GM23248 (cell line): ENCODE results near the gene DENND2A. TPM values are rescaled to one million over a fixed set of nuclear protein-coding genes. Genes with fewer than 3 reads are reported as not detected.

Experiments
- DNase-seq: peaks from one replicate; pipeline ENCODE4 v3.0.0-alpha.2; 2015
- H2AFZ ChIP-seq: fragments of 200-600 bp; sonication (generic); 2 replicates; pipeline ENCODE4 v1.6.1; 2016; ENCODE audit warnings: antibody characterized with exemption
- H3F3A ChIP-seq: fragments of 200-600 bp; sonication (generic); 2 replicates; pipeline ENCODE4 v1.6.1; 2016; ENCODE audit warnings: mild to moderate bottlenecking, antibody characterized with exemption, mixed run types; ENCODE audit not compliant: insufficient read depth
- H3K27ac ChIP-seq: fragments of 200-600 bp; sonication (generic); 2 replicates; pipeline ENCODE4 v1.5.1; 2016; ENCODE audit warnings: mild to moderate bottlenecking
- H3K27me3 ChIP-seq: fragments of 200-600 bp; sonication (generic); replicated peaks from 2 replicates; pipeline ENCODE4 v1.6.1; 2016; ENCODE audit warnings: mild to moderate bottlenecking; ENCODE audit not compliant: insufficient read depth
- H3K36me3 ChIP-seq: fragments of 200-600 bp; sonication (generic); 2 replicates; pipeline ENCODE4 v1.6.1; 2016; ENCODE audit warnings: low read depth, mild to moderate bottlenecking
- H3K4me1 ChIP-seq: fragments of 200-600 bp; sonication (generic); 2 replicates; pipeline ENCODE4 v1.6.1; 2016; ENCODE audit warnings: mild to moderate bottlenecking; ENCODE audit not compliant: insufficient read depth
- H3K4me2 ChIP-seq: fragments of 200-600 bp; sonication (generic); one replicate; pipeline ENCODE4 v1.6.1; 2016; ENCODE audit warnings: mild to moderate bottlenecking; ENCODE audit not compliant: unreplicated experiment
- H3K4me3 ChIP-seq: fragments of 200-600 bp; sonication (generic); 2 replicates; pipeline ENCODE4 v1.5.1; 2016; ENCODE audit warnings: mild to moderate bottlenecking
- H3K79me2 ChIP-seq: fragments of 200-600 bp; sonication (generic); 2 replicates; pipeline ENCODE4 v1.6.1; 2016; ENCODE audit warnings: mild to moderate bottlenecking; ENCODE audit not compliant: insufficient read depth
- H3K9ac ChIP-seq: fragments of 200-600 bp; sonication (generic); 2 replicates; pipeline ENCODE4 v1.6.1; 2016; ENCODE audit warnings: mild to moderate bottlenecking
- H3K9me2 ChIP-seq: fragments of 200-600 bp; sonication (generic); 2 replicates; pipeline ENCODE4 v1.6.1; 2016; ENCODE audit warnings: mixed run types, mild to moderate bottlenecking, moderate library complexity; ENCODE audit not compliant: insufficient read depth
- H3K9me3 ChIP-seq: fragments of 200-600 bp; sonication (generic); one replicate; pipeline ENCODE4 v1.6.1; 2017; ENCODE audit warnings: low read depth
- H4K20me1 ChIP-seq: fragments of 200-600 bp; sonication (generic); 2 replicates; pipeline ENCODE4 v1.6.0; 2016; ENCODE audit not compliant: insufficient read depth
- EZH2 ChIP-seq: fragments of 200-600 bp; sonication (generic); IDR thresholded peaks from 2 replicates; pipeline ENCODE4 v1.6.1; 2018; ENCODE audit warnings: antibody characterized with exemption, mild to moderate bottlenecking; ENCODE audit not compliant: insufficient read depth, poor library complexity, severe bottlenecking
- EZH2phosphoT487 ChIP-seq: fragments of 200-600 bp; sonication (generic); IDR thresholded peaks from 2 replicates; pipeline ENCODE4 v1.6.1; 2018; ENCODE audit warnings: antibody characterized with exemption, moderate library complexity, mild to moderate bottlenecking, low read depth; ENCODE audit not compliant: insufficient read depth
- WGBS, 2 experiments: methylation state at CpG; one replicate each; pipeline ENCODE4 v1.1.6; 2015 to 2017; ENCODE audit warnings: low lambda C conversion rate in 2 of 2, low coverage in 1 of 2; ENCODE audit errors: missing lambda C conversion rate in 2 of 2; 5-methylcytosine and 5-hydroxymethylcytosine counted together
- in situ Hi-C: fragments of 300-500 bp; cut with MboI; formaldehyde crosslinking; loops from 2 replicates; pipeline ENCODE4 v1.15.0; 2020
- polyA plus RNA-seq: library from polyadenylated mRNA; unstranded; fragments of >200 nt; fragmentation: Nextera tagmentation; extraction: Ambion mirVana; gene quantifications from 2 replicates; pipeline ENCODE4 v1.2.1, GENCODE V29; 2016
- total RNA-seq: library from RNA; depleted of rRNA; stranded (reverse); fragments of >200 nt; shearing (Covaris generic); gene quantifications from 2 replicates; pipeline ENCODE4 v1.2.3, GENCODE V29; 2014; rRNA removed

Gene DENND2A
- total RNA-seq: 2.2 and 2.4 TPM in 2 replicates
- polyA plus RNA-seq: 0.78 and 1.6 TPM in 2 replicates

GRCh38 chr7:140640727-140641523, at the start of gene DENND2A:
TSS of gene DENND2A (minus strand) at chr7:140640813. CDS start at chr7:140602397, 38,416 bp downstream.
- Histone ChIP-seq H3K9me2 (no peaks in the 10 kb centered on the region), H3K36me3 (no peaks in the 10 kb centered on the region), H3K9ac (peak within 1 kb of the TSS; percentile 70), H2AFZ (peak within 1 kb of the TSS; percentile 76), H3K4me1 (peaks cover 22% of the 10 kb centered on the region), H3F3A (peaks cover 23% of the 10 kb centered on the region), H3K9me3 (no peaks in the 10 kb centered on the region), H3K4me3 (peak within 1 kb of the TSS; percentile 75), H3K27ac (no peak within 1 kb of the TSS), H3K4me2 (peak within 1 kb of the TSS; percentile 80), H3K27me3 (no peaks in the 10 kb centered on the region), H4K20me1 (no peaks in the 10 kb centered on the region), H3K79me2 (no peaks in the 10 kb centered on the region)
- 10 to 20% methylated on average over 31 to 45 of the region's 78 CpGs for WGBS, 2 experiments
- TF ChIP-seq EZH2 (no peak), EZH2phosphoT487 (no peak)
- DNase-seq: peak; percentile 72
- in situ Hi-C loops: no loop called here

DNA sequence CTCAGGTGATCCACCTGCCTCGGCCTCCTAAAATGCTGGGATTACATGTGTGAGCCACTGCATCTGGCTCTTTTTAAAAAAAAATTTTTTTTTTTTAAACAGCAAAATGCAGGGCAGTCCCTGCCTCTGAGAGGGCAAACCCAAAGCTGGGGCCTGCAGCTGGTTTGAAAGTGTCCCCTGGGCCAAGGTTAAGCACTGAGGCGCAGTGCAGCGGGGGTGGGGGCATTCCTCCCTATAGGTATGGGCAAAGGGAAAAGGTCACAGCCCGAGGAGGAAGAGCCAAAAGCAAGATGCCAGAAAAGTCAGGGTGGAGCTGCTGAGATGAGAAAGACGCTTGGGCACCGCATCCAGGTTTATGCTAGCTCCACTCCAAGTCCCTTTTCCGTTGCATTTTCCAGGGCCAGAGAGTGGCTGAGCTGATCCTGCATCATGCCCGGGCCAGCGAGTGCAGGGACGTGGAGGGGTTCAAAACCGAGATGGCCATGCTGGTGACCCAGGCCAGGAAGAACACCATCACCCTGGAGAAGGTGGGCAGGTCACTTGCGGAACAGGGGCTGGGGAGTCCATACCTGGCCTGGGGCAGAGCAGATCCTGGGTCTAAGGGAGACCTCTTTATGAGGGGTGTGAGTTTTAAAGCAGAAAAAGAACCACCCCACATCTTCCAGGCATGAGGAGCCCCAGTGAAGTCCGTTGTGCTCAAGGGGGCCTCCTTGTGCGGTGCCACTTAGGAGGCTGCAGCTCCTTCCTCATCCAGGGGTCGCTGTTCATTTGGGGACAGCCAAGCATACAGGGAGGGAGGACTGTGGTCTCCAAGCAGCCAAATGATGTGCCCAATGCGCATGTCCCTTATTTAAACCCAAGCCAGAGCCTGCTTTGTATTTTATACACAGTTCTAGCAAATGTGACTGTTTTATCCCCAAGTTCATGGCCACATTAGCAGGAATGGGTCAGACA, 48.9 kb upstream of the DENND2A start:
- no peak overlapping the region for H2AFZ ChIP-seq
- H3K4me1 ChIP-seq: no peaks in the 10 kb centered on the region
- no peak overlapping the region for H3K4me2 ChIP-seq
- H3K9ac ChIP-seq: no peak overlapping the region
- no peak overlapping the region for H3K4me3 ChIP-seq
- no peak overlapping the region for H3K27ac ChIP-seq
- H3K79me2 ChIP-seq: no peaks in the 10 kb centered on the region
- no peaks in the 10 kb centered on the region for H4K20me1 ChIP-seq
- no peaks in the 10 kb centered on the region for H3K9me3 ChIP-seq
- no peak for TF ChIP-seq EZH2phosphoT487
- TF ChIP-seq EZH2: no peak
- H3K27me3 ChIP-seq: no peaks in the 10 kb centered on the region
- in situ Hi-C loops: no loop called here
- WGBS, 2 experiments: 84 to 86% methylated on average over 16 of the region's 16 CpGs
- no peaks in the 10 kb centered on the region for H3K36me3 ChIP-seq
- no peaks in the 10 kb centered on the region for H3K9me2 ChIP-seq
- no peaks in the 10 kb centered on the region for H3F3A ChIP-seq
- DNase-seq: no peak

GRCh38 chr7:140688341-140688740, 47.7 kb upstream of the DENND2A start:
- no peaks in the 10 kb centered on the region for H3K4me1 ChIP-seq
- no peaks in the 10 kb centered on the region for H3F3A ChIP-seq
- no peak overlapping the region for H3K27ac ChIP-seq
- no peaks in the 10 kb centered on the region for H3K36me3 ChIP-seq
- no peak overlapping the region for H3K4me3 ChIP-seq
- TF ChIP-seq EZH2 (no peak), EZH2phosphoT487 (no peak)
- no peaks in the 10 kb centered on the region for H3K9me3 ChIP-seq
- H3K9me2 ChIP-seq: no peaks in the 10 kb centered on the region
- no peaks in the 10 kb centered on the region for H4K20me1 ChIP-seq
- no peak for DNase-seq
- H3K79me2 ChIP-seq: no peaks in the 10 kb centered on the region
- no peak overlapping the region for H3K9ac ChIP-seq
- 93% methylated on average over 6 of the region's 6 CpGs for WGBS, 2 experiments
- in situ Hi-C loops: no loop called here
- no peak overlapping the region for H3K4me2 ChIP-seq
- H3K27me3 ChIP-seq: no peaks in the 10 kb centered on the region
- H2AFZ ChIP-seq: no peak overlapping the region

DNA sequence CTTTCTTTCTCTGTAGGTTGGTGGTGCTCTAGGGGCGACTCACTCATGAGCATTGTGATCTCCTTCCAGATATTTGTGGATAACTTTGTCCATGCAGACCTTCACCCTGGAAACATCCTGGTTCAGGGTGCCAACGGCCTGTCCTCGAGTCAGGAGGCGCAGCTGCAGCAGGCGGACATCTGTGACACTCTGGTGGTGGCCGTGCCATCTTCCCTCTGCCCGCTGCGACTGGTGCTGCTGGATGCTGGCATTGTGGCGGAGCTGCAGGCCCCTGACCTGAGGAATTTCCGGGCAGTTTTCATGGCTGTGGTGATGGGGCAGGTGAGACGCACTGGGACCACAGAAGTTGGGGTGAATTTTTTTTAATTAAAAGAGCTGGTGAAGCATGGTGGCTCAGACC, 46.3 kb upstream of the DENND2A start:
- Histone ChIP-seq H3K4me3 (no peak overlapping the region), H3K79me2 (no peaks in the 10 kb centered on the region), H4K20me1 (no peaks in the 10 kb centered on the region), H2AFZ (no peak overlapping the region), H3K9me3 (no peaks in the 10 kb centered on the region), H3K9ac (no peak overlapping the region), H3K36me3 (no peaks in the 10 kb centered on the region), H3K27ac (no peak overlapping the region), H3K4me1 (no peaks in the 10 kb centered on the region), H3K4me2 (no peak overlapping the region), H3F3A (no peaks in the 10 kb centered on the region), H3K27me3 (no peaks in the 10 kb centered on the region), H3K9me2 (no peaks in the 10 kb centered on the region)
- no peak for TF ChIP-seq EZH2phosphoT487
- no peak for TF ChIP-seq EZH2
- in situ Hi-C loops: no loop called here
- DNase-seq: no peak
- 93 to 97% methylated on average over 11 of the region's 11 CpGs for WGBS, 2 experiments
